Fibroblast of skin of left biceps (primary cell): ENCODE measurements around the gene MANF.
"Not testable (repeated sequence)": the region's sequence is repeated elsewhere in the genome, so short reads cannot be mapped to it uniquely, and the experiment has no call there.

ENCODE experiments used
- DNase-seq, 2 experiments: peaks; one replicate each; pipeline ENCODE4 v3.0.0-alpha.2; 2013; ENCODE audit warnings: low read depth in 2 of 2

Gene MANF

DNA sequence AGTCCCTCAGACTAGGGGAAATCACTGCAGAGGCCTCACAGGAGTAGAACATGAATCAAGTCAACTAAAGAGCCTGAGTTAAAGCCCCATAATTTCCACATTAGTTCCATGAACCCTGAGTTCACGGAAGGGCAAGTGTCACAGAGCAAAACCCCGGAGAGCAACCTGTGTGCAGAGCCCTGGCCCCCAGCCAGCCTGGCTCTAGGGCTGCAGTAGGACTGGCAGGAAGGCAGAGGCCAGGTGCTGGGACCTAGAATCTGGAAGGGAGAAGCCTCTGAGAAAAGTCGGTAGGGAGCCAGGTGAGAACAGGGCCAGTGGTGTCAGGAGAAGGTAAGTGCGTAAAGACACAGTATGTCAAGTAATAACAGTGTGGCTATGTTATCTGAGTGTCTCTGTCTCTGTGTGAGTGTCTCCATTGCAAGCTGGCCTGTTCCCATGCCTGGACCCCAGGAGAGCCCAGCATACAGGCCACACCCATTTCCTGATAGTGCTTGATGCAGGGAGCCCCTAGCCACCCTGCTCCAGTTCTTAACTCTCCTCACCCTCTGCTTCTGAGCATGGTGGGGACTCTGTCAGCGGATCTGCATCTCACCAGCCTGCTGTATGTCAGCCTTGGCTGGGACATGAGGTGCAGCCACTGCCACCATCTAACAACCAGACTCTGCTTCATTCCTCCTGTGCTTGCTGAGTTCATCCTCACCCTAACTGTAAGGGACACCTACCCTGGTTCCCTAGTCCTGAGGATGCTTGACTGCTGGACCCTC lies 11.3 kb upstream of the MANF start:
- no peak for DNase-seq

DNA sequence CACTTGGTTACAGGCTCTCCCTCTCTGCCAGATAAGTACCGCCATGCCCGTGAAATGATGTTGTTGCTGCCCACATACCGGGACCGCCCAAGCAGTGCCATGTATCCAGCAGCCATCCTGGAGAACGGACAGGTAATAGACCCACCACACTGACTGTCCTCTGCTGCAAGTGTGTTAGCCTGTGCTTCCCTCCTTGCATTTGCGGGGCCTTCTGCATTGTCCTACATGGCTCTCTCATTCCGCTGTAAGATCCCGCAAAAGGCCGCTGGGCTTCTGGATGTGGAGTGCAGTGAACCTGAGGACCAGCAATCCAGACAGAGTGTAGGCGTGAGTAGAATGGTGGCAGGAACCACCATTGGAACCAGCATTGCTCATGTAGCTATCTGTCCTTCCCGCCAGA lies 10.6 kb upstream of the MANF start:
- no peak for DNase-seq

DNA sequence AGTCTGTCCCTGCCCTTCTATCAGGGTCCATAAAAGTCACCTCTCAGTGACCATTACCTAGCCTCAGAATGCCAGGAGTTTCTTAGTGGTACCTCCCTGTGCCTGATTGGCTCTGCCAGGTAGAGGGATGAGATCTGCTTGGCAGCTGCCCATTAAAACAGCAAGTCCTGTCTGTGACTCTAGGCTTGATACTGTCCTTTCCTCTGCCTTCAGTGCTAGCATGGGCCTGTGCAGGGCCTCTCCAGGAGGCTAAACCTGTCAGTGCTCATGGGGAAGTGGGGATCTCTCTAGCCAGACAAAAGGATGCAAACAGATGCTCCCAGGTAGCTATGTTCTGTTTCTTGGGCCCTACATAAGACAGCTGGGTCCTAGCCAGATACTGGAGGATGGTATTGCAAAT lies 10.0 kb upstream of the MANF start:
- no peak for DNase-seq

DNA sequence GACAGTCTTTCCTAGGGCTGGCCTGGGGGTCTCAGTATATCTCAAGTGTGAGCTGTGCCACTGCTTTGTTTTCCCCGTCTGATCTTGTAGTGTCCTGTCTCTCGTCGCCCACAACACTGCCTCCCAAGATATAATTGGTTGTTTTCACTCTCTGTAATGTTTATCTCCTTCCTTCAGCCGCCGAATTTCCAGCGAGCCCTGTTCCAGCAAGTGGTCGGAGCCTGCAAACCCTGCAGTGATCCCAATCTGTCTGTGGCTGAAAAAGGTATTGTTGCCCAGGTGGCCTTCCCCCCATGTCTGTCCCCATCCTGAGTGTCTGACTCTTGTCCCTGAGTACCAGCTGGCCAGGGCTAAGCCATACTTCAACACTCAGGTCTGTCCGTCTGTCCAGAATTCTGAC lies 9.5 kb upstream of the MANF start:
- DNase-seq = no peak

DNA sequence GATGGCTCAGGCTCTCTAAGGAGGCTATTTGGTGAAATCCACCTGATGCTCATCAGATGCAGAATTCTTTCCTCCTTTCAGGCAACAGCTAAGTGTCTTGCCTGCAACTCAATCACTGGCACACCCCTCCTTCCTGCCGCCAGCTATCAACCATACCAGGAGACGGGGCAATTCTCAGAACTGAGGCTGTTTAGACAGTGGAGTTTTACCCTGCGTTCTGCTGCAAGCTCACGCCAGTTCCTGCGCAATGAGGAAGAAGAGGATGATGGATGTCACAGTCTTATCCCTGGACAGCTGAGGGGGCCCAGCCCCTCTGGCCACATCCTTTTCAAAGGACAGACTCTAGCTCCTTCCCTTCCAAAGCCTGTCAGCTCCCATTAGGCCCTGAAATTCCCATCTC lies 7.0 kb upstream of the MANF start:
- DNase-seq = no peak

DNA sequence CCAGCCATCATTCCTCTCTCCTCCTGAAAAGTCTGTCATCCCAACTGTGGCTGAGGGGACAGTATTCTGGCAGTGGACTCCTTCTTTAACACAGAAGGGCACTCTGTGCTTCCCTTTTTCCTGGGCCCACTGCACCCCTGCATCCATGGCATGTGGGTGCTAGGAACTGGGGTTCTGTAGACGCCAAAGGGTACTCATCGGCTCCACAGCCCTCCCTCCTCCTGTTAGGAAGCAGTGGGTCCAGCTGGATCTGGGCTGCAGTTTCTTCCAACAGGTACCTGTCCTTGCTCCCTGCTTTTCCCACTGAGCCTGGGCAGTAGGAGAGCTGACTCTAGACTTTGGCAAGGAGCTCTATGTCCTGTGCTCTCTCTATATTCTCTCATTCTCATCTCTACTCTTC lies 6.4 kb upstream of the MANF start:
- no peak for DNase-seq

DNA sequence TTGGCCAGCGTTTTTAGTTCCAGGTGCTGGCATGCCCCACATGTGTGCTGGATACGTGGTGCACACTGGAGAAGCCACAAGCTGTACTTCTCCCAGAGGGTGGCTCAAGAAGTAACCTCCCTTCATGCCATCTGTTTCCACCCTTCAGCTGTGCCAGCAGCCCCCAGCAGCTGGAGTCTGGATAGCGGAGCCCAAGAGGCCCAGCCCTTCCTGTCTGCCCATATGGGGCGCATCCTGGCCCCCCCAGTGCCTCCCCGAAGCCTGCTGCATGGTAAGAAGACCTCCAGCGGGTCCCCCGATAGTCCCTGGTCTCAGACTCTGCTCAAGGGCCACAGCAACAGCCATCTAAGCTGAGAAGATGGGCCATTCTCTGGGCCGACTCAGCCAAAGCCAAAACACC lies 5.8 kb upstream of the MANF start:
- no peak for DNase-seq

DNA sequence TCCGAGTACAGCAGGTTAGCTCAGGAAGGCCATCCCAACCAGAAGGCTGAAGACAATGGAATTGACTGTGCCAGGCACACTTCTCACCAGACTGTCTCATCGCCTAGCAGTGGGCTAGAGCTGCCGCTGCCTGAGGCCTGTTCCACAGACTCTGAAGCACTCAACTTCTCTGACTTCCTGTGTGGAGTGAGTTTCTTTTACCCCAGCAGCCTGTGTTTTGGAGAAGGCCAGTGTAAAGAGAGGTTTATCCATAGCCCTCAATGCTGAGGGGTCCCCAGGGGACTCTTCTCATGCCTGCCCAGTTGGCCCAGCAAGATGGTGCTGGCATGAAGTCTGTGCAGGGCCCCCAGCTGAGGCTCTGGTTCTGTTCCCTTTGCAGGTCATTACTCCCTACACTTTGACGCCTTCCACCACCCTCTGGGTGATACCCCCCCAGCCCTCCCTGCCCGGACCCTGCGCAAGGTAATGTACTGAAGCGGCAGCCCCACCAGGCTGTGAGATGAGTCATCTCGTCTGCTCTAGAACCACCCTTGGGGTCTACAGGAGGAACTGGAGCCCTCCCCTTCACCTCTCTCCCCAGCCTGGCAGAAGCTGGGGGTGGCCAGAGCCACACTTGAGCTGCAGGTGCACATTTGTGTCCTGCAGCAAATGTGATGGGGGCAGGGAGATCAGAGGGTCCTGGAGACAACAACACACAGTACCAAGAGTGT lies 5.2 kb upstream of the MANF start:
- DNase-seq = no peak

DNA sequence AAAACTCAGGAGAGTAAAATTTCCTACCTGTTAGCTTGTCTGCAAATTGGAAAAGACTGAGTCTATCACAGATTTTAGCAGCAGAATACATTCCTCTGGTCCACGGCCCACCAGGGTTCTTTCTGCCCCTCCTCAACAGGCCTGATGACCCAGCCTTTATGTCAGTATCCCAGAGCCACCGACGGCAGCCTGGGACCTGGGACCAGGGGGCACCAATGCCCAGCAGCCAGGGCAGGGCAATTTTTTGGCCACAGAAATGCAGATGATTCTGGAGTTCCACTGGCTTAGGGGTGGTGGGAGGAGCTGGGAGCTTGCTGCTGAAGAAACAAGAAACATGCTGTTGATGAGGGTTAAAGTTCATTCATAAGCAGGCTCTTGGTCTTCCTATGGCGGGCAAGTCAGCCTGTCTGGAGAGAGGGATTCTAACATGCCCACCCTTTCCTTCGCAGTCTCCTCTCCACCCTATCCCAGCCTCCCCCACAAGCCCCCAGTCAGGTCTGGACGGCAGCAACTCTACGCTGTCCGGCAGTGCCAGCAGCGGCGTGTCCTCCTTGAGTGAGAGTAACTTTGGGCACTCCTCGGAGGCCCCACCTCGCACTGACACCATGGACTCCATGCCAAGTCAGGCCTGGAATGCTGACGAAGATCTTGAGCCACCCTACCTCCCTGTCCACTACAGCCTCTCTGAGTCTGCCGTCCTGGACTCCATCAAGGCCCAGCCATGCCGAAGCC lies 4.3 kb upstream of the MANF start:
- DNase-seq = no peak

DNA sequence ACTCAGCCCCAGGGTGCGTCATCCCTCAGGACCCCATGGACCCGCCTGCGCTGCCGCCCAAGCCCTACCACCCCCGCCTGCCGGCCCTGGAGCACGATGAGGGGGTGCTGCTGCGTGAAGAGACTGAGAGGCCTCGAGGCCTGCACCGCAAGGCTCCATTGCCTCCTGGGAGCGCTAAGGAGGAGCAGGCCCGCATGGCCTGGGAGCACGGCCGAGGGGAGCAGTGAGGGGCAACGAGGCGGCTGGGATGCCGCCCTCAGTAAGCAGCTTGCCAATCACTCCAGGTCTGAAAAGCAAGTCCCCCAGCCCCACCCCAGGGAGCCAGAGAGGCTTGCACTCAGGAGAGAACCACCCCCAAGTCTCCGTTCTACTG lies 3.8 kb upstream of the MANF start:
- DNase-seq = no peak

DNA sequence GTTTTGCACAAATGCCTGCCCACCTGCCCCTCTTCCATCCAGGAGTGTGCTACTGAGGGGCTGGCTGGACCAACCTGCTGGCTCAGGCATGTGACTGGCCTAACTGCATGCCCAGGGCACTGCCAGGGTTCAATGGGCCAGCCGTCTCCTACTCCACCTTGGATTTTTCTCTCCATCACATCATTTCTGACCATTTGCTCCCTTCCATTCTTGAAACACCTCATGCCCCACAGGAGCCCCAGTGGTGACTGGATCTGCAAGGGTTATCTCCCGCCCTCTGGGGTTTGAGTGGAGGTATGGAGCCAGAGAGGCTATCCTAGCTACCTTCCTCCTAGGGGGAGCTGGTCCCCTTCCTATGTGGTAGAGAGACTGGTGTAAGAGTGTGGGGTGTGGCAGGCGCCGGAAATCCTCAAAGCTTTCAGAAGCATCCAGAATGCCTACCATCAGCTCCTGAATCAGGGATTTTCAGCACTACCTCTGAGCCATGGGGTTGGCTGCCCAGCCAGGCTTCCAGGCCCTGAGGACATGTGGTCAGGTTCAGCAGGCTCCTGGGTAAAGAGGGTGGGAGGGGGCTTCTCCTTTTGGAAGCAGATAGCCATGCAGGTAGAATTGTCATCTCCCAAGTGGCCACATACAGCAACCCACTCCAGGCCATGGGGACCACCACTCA lies 2.9 kb upstream of the MANF start:
- DNase-seq = no peak

DNA sequence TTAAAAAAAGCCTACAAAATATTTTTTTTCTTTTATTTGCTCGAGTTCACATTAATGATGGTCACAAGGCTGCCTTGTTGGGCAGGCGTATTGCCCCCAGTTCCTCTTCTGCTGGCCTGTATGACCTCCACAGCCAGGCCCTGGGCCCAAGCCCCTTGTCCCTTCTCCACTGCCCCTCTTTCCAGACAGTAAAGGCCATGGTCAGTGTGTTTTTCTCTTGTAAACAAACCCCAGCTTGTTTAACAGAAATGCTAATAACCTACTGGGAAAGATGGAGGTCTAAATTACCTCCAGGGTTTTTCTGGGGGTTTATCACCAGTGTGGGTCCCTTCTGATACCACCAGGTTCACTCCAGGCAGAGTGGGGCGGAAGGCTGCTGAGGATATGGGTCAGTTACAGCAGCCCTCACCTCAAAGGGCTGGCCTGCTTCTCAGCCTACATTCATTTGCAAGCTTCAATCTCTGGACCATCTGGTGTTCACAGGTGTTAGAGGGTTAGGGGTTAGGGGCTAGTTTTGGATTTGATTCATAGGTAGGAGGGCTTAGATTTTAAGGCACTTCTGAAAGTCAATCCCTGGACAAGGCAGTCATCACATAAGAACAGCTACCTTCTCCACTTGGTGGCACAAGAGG lies 2.0 kb upstream of the MANF start:
- DNase-seq = no peak

DNA sequence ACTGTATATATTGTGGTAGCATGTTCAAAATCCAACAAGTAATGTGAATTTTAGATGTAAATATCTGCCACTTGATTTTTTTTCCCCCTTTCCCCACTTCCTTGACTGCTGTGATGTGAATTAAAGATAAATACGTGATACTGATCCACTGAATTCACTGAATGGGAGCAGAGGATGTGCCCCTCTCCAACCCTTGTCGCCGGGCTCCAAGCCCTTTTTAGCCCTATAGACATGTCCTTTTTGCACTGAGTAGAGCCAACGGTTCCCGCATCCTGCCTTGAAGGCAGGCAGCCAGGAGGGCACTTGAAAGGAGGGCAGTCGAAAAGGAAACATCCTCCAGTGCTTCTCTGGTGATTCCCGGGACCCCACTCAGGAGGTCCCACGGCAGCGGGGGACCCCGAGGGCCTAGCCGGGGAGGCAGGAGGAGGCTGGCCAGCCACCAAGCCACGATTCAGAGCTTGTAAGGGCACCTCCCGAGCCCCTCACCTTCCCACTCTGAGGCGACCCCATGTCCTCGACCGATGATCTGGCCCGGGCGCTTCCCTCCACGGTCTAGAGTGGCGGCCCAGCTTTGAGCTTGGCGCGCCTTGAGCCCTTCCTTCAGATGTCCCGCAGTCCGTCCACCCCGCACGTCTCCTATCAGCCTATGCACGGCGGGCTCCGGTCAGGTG lies 901 bp upstream of the MANF start:
- DNase-seq = no peak

DNA sequence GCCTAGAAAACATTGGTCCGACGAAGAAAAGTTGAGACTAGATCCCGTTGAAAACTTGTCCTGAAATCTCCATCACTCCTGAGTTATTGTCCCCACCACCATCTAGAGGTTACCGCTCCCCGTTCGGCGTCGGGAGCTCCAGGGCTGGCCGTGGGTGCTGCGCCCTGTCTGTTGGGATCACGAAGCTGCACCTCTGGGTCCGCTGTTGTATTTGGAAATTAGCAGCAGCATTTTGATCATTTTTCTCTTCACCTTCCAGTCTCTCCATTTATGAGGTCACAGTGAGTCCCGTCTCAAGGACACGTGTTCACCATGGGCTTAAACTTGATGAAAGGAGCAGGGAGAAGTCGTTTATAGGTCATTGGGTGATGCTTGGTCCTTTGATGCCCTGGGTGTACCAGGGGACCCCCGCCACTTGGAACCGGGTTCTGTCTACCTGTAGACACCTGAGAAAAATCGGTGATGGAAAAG lies 565 bp downstream of the MANF start:
- DNase-seq = no peak

DNA sequence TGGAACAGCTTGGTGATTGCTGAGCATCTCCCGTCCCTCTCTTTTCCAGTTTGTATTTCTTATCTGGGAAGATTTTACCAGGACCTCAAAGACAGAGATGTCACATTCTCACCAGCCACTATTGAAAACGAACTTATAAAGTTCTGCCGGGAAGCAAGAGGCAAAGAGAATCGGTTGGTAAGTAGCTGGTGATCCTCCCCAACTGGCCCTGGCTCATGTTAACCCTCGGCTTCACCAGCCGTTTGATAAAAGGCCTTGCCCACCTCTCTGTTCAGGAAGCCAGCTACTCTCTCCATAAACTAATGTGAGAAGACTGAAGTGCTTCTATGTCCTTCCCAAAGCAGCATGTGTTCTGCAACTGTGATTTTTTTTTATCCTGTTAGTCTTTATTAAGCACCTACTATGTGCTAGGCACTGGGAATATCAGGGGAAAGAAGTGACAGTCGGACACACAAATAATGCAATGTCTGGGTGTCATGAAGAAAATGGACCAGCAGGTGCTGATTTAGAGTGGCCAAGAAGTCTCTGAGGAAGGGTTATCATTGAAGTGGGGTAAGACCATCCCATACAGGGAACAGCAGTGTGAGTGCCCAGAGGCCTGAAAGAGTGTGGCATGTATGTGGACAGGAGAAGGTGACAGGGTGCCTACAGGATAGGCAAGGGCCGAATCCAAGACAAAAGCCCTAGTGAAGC lies 1.2 kb downstream of the MANF start:
- no peak for DNase-seq

DNA sequence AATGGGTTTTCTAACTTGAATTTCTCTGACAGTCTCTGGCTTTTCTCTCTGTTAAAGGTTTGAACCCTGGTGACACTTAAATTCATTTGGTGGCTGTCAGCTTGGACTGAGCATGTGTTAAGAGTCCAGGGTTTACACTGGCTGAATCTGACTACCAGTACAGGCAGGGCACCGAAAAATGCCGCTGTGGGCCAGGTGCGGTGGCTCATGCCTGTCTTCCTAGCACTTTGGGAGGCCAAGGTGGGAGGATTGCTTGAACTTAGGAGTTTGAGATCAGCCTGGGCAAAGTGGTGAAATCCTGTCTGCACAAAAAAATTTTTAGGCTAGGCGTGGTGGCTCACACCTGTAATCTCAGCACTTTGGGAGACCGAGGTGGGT lies 1.8 kb downstream of the MANF start:
- DNase-seq = no peak

DNA sequence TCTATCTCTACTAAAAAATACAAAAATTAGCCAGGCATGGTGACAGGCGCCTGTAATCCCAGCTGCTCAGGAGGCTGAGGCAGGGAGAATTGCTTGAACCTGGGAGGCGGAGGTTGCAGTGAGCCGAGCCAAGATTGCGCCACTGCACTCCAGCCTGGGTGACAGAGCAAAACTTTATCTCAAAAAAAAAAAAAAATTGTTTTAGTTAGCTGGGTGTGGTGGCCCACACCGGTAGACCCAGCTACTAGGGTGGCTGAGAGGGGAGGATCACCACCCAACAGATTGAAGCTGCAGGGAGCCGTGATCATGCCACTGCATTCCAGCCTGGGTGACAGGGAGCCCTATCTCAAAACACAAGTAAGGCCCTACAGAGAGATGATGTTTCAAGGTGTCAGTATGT lies 2.2 kb downstream of the MANF start:
- not testable (repeated sequence) for DNase-seq

DNA sequence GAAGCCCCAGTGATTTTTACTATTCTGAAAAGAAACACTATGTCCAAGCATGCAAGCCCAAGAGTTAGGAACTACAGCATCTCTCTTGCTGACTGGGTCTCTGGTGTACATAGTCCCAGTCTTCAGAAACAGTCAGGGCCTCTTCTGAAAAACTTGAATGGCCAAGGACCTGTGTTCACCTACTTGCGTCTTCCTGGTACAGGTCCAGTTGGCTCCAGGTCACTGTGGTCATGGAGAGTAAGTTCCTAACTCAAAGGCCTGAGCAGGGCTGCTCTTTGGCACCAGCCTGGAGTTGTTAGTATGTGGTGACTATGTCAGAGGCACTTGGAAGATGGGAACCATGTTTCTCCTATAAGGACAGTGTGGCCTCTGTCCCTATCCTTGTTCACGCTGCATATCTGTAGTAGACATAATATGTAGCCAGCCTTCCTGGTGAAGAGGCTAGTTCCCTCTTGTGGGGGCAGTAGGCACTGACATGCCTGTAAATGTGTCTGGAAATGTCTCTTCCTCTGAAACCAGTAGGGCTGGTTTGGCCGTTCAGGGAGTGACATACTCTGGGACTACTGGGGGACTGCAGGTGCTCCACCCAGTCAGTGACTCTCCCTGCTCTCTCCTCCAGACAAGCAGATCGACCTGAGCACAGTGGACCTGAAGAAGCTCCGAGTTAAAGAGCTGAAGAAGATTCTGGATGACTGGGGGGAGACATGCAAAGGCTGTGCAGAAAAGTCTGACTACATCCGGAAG lies 3.4 kb downstream of the MANF start:
- DNase-seq = no peak

DNA sequence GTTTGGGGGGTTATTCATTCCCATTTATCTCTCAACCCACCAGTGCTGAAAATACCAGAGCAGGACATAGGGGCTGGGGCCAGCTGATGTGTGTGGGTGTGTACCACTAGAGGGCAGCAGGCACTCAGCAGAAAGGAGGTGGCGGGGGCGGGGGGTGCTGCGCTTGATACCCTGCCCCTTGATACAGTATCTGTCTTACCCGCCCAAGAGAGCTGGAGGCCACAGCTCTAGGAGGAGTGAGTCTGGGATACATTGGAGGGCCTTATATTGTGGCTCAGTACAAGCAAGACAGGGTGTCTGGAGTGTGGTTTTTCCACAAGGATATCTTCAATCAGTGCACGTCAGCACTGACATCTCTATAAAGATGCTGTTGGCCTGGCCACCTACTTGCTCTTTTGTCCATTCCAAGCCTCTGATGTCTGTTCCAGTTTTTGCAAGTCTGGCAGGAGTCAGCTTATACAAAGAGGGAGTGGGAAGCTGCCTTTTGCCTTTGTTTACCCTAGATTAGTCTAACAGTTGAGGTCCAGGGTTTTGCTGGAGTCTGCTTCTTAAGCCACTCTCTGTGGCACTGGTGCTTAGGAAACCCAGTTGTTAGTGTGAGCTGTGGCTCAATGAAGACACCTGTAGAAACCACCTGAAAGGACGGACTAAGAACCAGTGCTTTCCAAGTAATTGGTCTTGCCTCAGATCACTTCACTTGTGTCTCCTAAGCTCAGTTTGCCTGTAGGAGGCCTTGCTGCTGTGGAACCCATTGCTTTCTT lies 4.5 kb downstream of the MANF start:
- no peak for DNase-seq
